ENCODE data around the gene SSBP3.

SSBP3 gene

DNA sequence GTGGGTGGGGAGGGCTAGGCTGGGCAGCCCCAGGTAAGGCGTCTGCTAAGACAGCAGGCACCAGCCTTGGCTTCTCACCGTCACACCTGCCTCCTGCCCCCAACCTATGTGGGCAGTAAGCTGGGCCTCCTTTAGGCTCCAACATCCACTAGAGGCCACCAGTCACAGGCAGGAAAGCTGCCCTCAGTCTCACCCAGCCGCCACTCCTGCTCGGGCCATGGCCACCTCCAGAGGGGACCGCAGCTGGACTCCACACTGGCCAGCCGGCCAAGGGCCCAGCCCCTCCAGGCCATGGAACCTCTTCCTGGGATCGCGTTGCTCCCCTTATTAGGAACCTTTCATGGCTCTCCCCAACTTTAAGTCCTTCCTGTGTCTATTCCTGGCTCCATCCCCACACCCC is 131.7 kb downstream of the SSBP3 start:
- no peak overlapping the region for H3K4me3 ChIP-seq (ENCODE audit: low read length in 2 of 2)
- H3K9ac ChIP-seq (ENCODE audit: low read depth in 1 of 2, low read length in 2 of 2): peak overlapping the region; percentile 24 to 37
- peak overlapping the region; percentile 75 to 77 for H3K27ac ChIP-seq (ENCODE audit: low read depth in 2 of 2, low read length in 2 of 2)
- peaks cover 48 to 50% of the 10 kb centered on the region in 2 donors for H3K4me1 ChIP-seq (ENCODE audit: control insufficient read depth in 2 of 2, insufficient read depth in 2 of 2, low read length in 2 of 2)
- no peaks in the 10 kb centered on the region for H3K27me3 ChIP-seq (ENCODE audit: control insufficient read depth in 2 of 2, insufficient read depth in 2 of 2, low read length in 2 of 2)
- H3K36me3 ChIP-seq (ENCODE audit: control insufficient read depth in 2 of 2, insufficient read depth in 2 of 2, low read length in 2 of 2): peaks cover 0 to 4% of the 10 kb centered on the region in 2 donors
- no peaks in the 10 kb centered on the region for H3K9me3 ChIP-seq (ENCODE audit: control insufficient read depth in 2 of 2, low read length in 2 of 2)

DNA sequence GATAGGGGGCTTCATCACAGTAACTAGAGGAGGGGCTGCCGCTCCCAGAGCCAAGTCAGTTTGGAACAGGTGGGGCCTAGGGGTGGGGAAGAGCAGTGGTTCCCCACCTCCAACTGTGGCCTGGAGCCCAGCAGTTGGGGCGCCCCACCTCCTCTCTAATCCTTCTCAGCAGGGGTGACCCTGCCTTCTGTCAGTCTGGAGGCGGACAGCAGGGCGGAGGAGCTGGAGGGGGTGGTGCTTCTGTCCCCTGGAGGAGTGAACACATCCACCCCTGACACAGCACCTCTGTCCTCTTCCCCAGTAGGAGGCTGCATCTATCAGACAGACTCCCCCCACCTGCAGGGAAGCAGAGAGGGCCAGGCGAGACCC is 132.4 kb downstream of the SSBP3 start:
- no peak overlapping the region for H3K4me3 ChIP-seq (ENCODE audit: low read length in 2 of 2)
- H3K36me3 ChIP-seq (ENCODE audit: control insufficient read depth in 2 of 2, insufficient read depth in 2 of 2, low read length in 2 of 2): peaks cover 0 to 4% of the 10 kb centered on the region in 2 donors
- peak overlapping the region in 1 of 2 donors; percentile 3 for H3K9ac ChIP-seq (ENCODE audit: low read depth in 1 of 2, low read length in 2 of 2)
- H3K27ac ChIP-seq (ENCODE audit: low read depth in 2 of 2, low read length in 2 of 2): peak overlapping the region; percentile 70 to 75
- peaks cover 46 to 52% of the 10 kb centered on the region in 2 donors for H3K4me1 ChIP-seq (ENCODE audit: control insufficient read depth in 2 of 2, insufficient read depth in 2 of 2, low read length in 2 of 2)
- H3K9me3 ChIP-seq (ENCODE audit: control insufficient read depth in 2 of 2, low read length in 2 of 2): no peaks in the 10 kb centered on the region
- no peaks in the 10 kb centered on the region for H3K27me3 ChIP-seq (ENCODE audit: control insufficient read depth in 2 of 2, insufficient read depth in 2 of 2, low read length in 2 of 2)

- H3K9me3 ChIP-seq (ENCODE audit: control insufficient read depth in 2 of 2, low read length in 2 of 2): no peaks in the 10 kb centered on the region
- H3K27me3 ChIP-seq (ENCODE audit: control insufficient read depth in 2 of 2, insufficient read depth in 2 of 2, low read length in 2 of 2): no peaks in the 10 kb centered on the region
- H3K36me3 ChIP-seq (ENCODE audit: control insufficient read depth in 2 of 2, insufficient read depth in 2 of 2, low read length in 2 of 2): peaks cover 0 to 4% of the 10 kb centered on the region in 2 donors
- H3K4me3 ChIP-seq (ENCODE audit: low read length in 2 of 2): peak overlapping the region in 1 of 2 donors; percentile 9
- H3K4me1 ChIP-seq (ENCODE audit: control insufficient read depth in 2 of 2, insufficient read depth in 2 of 2, low read length in 2 of 2): peaks cover 41 to 49% of the 10 kb centered on the region in 2 donors
- H3K9ac ChIP-seq (ENCODE audit: low read depth in 1 of 2, low read length in 2 of 2): peak overlapping the region in 1 of 2 donors; percentile 3
- H3K27ac ChIP-seq (ENCODE audit: low read depth in 2 of 2, low read length in 2 of 2): peak overlapping the region; percentile 70 to 75
Observed at GRCh38 chr1:54273092-54273794, 133.0 kb downstream of the SSBP3 start.

GRCh38 chr1:54272772-54273091 is 133.5 kb downstream of the SSBP3 start:
- Histone ChIP-seq H3K9ac (ENCODE audit: low read depth in 1 of 2, low read length in 2 of 2) (no peak overlapping the region), H3K27me3 (ENCODE audit: control insufficient read depth in 2 of 2, insufficient read depth in 2 of 2, low read length in 2 of 2) (no peaks in the 10 kb centered on the region), H3K9me3 (ENCODE audit: control insufficient read depth in 2 of 2, low read length in 2 of 2) (no peaks in the 10 kb centered on the region), H3K36me3 (ENCODE audit: control insufficient read depth in 2 of 2, insufficient read depth in 2 of 2, low read length in 2 of 2) (peaks cover 0 to 4% of the 10 kb centered on the region in 2 donors), H3K4me3 (ENCODE audit: low read length in 2 of 2) (no peak overlapping the region), H3K4me1 (ENCODE audit: control insufficient read depth in 2 of 2, insufficient read depth in 2 of 2, low read length in 2 of 2) (peaks cover 35 to 44% of the 10 kb centered on the region in 2 donors), H3K27ac (ENCODE audit: low read depth in 2 of 2, low read length in 2 of 2) (peak overlapping the region in 1 of 2 donors; percentile 70)

- Histone ChIP-seq H3K9ac (ENCODE audit: low read depth in 1 of 2, low read length in 2 of 2) (peak overlapping the region in 1 of 2 donors; percentile 8), H3K27me3 (ENCODE audit: control insufficient read depth in 2 of 2, insufficient read depth in 2 of 2, low read length in 2 of 2) (no peaks in the 10 kb centered on the region), H3K27ac (ENCODE audit: low read depth in 2 of 2, low read length in 2 of 2) (no peak overlapping the region), H3K4me1 (ENCODE audit: control insufficient read depth in 2 of 2, insufficient read depth in 2 of 2, low read length in 2 of 2) (peaks cover 29 to 43% of the 10 kb centered on the region in 2 donors), H3K36me3 (ENCODE audit: control insufficient read depth in 2 of 2, insufficient read depth in 2 of 2, low read length in 2 of 2) (peaks cover 0 to 4% of the 10 kb centered on the region in 2 donors), H3K9me3 (ENCODE audit: control insufficient read depth in 2 of 2, low read length in 2 of 2) (no peaks in the 10 kb centered on the region), H3K4me3 (ENCODE audit: low read length in 2 of 2) (no peak overlapping the region)
Observed at GRCh38 chr1:54272134-54272533, 134.1 kb downstream of the SSBP3 start.

DNA sequence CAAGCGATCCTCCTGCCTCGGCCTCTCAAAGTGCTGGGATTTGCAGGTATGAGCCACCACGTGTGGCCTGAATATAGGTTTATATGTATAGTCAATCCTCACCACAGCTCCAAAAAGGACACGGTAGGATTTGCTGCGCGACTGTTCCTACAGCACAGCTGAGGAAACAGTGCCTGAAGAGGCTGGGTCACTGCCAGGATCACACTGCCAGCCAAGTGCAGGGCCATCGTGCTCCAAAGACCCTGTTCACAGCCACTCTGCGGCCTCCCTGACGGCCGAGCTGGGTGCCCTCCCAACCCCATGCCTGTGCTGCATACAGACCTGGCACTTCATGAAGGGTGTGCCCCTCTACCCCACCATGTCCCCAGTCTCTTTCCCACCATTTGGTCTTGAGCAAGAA is 134.9 kb downstream of the SSBP3 start:
- Histone ChIP-seq H3K36me3 (ENCODE audit: control insufficient read depth in 2 of 2, insufficient read depth in 2 of 2, low read length in 2 of 2) (peaks cover 0 to 4% of the 10 kb centered on the region in 2 donors), H3K27me3 (ENCODE audit: control insufficient read depth in 2 of 2, insufficient read depth in 2 of 2, low read length in 2 of 2) (no peaks in the 10 kb centered on the region), H3K4me1 (ENCODE audit: control insufficient read depth in 2 of 2, insufficient read depth in 2 of 2, low read length in 2 of 2) (peaks cover 22 to 41% of the 10 kb centered on the region in 2 donors), H3K27ac (ENCODE audit: low read depth in 2 of 2, low read length in 2 of 2) (no peak overlapping the region), H3K9ac (ENCODE audit: low read depth in 1 of 2, low read length in 2 of 2) (no peak overlapping the region), H3K4me3 (ENCODE audit: low read length in 2 of 2) (no peak overlapping the region), H3K9me3 (ENCODE audit: control insufficient read depth in 2 of 2, low read length in 2 of 2) (no peaks in the 10 kb centered on the region)

DNA sequence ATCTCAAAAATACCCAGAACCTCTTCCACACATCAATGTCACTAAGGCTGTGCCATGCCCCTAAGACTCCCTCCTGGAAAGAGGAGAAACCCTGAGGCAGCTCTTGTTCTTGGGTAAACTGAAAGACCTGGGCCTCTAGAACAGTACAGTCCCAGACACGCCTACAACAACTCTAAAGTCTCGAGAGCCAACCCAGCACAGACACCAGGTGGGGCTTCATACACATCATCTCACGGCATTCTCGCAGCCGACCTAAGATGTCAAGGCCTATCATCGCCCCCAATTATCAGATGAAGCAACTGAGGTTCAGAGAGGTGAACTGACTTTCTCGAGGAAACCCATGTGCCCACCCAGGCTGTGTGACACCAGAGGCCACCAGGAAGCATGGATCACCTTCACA is 135.7 kb downstream of the SSBP3 start:
- no peak overlapping the region for H3K4me3 ChIP-seq (ENCODE audit: low read length in 2 of 2)
- H3K27ac ChIP-seq (ENCODE audit: low read depth in 2 of 2, low read length in 2 of 2): no peak overlapping the region
- H3K36me3 ChIP-seq (ENCODE audit: control insufficient read depth in 2 of 2, insufficient read depth in 2 of 2, low read length in 2 of 2): peaks cover 0 to 5% of the 10 kb centered on the region in 2 donors
- no peak overlapping the region for H3K9ac ChIP-seq (ENCODE audit: low read depth in 1 of 2, low read length in 2 of 2)
- no peaks in the 10 kb centered on the region for H3K27me3 ChIP-seq (ENCODE audit: control insufficient read depth in 2 of 2, insufficient read depth in 2 of 2, low read length in 2 of 2)
- H3K4me1 ChIP-seq (ENCODE audit: control insufficient read depth in 2 of 2, insufficient read depth in 2 of 2, low read length in 2 of 2): peaks cover 25 to 44% of the 10 kb centered on the region in 2 donors
- H3K9me3 ChIP-seq (ENCODE audit: control insufficient read depth in 2 of 2, low read length in 2 of 2): no peaks in the 10 kb centered on the region

DNA sequence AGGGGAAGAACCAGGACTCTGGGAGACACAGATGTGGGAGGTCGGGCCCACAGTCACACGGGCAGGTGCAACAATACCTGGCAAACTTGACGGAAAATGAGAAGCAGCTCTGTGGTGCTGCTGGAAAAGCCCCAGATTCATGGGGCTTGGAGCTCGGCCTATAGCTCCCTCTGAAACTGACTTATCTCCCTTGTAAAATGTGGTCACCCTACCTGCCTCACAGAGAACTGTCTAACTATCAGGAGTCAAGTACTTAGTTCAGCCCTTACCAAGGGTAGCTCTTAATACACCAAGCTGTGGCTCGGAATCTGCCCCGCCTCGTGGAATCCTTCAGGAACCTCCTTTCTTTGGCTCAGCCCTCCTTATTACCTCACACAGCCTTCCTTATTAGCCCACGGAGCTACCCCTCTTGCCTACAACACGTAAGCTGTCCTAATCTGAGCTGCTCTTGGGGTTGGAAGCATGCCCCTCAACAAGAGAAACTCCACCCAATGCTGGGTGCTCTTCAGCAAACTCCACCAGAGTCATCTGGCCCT is 137.4 kb downstream of the SSBP3 start:
- H3K27ac ChIP-seq (ENCODE audit: low read depth in 2 of 2, low read length in 2 of 2): peak overlapping the region in 1 of 2 donors; percentile 30

DNA sequence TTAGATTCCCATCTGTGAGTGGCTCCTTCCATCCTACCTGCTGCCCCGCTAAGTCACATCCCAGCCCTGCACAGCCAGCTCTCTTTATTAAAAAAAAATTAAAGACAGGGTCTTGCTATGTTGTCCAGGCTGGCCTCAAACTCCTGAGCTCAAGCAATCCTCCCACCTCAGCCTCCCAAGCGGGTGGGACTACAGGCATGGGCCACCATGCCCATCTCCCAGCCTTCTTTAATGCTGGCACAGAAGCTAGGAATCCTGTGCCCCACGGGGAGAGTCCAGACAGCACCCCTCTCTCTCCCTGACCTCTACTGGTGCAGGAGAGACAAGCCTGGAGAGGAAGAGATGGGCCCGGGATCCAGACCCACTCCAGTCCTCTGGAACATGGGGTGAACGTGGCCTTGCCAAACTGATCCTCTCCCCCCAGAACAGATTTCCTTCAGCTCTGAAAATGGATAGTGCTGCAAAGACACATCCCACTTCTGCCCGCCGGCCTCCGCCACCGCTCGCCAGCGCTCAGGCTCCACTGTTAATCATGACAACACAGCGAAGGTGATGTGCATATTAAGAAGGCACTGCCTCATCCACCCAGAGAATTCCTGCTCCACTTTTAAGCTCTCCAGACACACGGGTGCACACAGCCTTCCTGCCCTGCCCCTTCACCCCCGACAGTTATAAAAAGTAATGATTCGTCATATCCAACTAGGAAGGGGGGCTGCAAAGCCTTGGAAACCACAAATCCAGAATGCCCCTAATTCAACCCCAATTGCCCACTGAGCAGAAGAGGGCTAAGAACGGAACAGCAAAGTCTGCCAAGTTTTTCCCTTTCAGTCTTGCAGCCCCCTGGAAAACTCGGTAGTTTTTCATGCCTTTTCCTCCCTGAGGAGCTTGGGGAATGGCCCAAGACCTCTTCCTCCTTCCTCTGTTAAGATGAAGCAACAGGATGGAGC is 138.1 kb downstream of the SSBP3 start:
- no peak overlapping the region for H3K4me3 ChIP-seq (ENCODE audit: low read length in 2 of 2)
- H3K27me3 ChIP-seq (ENCODE audit: control insufficient read depth in 2 of 2, insufficient read depth in 2 of 2, low read length in 2 of 2): no peaks in the 10 kb centered on the region
- peaks cover 0 to 6% of the 10 kb centered on the region in 2 donors for H3K36me3 ChIP-seq (ENCODE audit: control insufficient read depth in 2 of 2, insufficient read depth in 2 of 2, low read length in 2 of 2)
- H3K9me3 ChIP-seq (ENCODE audit: control insufficient read depth in 2 of 2, low read length in 2 of 2): no peaks in the 10 kb centered on the region
- peaks cover 8 to 32% of the 10 kb centered on the region in 2 donors for H3K4me1 ChIP-seq (ENCODE audit: control insufficient read depth in 2 of 2, insufficient read depth in 2 of 2, low read length in 2 of 2)
- H3K9ac ChIP-seq (ENCODE audit: low read depth in 1 of 2, low read length in 2 of 2): no peak overlapping the region
- no peak overlapping the region for H3K27ac ChIP-seq (ENCODE audit: low read depth in 2 of 2, low read length in 2 of 2)

More for the DNA sequence above, 137.4 kb downstream of the SSBP3 start:
- Histone ChIP-seq H3K27me3 (ENCODE audit: control insufficient read depth in 2 of 2, insufficient read depth in 2 of 2, low read length in 2 of 2) (no peaks in the 10 kb centered on the region), H3K4me1 (ENCODE audit: control insufficient read depth in 2 of 2, insufficient read depth in 2 of 2, low read length in 2 of 2) (peaks cover 9 to 37% of the 10 kb centered on the region in 2 donors), H3K9ac (ENCODE audit: low read depth in 1 of 2, low read length in 2 of 2) (no peak overlapping the region), H3K4me3 (ENCODE audit: low read length in 2 of 2) (no peak overlapping the region), H3K36me3 (ENCODE audit: control insufficient read depth in 2 of 2, insufficient read depth in 2 of 2, low read length in 2 of 2) (peaks cover 0 to 6% of the 10 kb centered on the region in 2 donors), H3K9me3 (ENCODE audit: control insufficient read depth in 2 of 2, low read length in 2 of 2) (no peaks in the 10 kb centered on the region)

GRCh38 chr1:54266908-54267307 is 139.3 kb downstream of the SSBP3 start:
- no peak overlapping the region for H3K27ac ChIP-seq (ENCODE audit: low read depth in 2 of 2, low read length in 2 of 2)
- H3K9me3 ChIP-seq (ENCODE audit: control insufficient read depth in 2 of 2, low read length in 2 of 2): no peaks in the 10 kb centered on the region
- no peak overlapping the region for H3K4me3 ChIP-seq (ENCODE audit: low read length in 2 of 2)
- H3K9ac ChIP-seq (ENCODE audit: low read depth in 1 of 2, low read length in 2 of 2): no peak overlapping the region
- peaks cover 0 to 6% of the 10 kb centered on the region in 2 donors for H3K36me3 ChIP-seq (ENCODE audit: control insufficient read depth in 2 of 2, insufficient read depth in 2 of 2, low read length in 2 of 2)
- H3K4me1 ChIP-seq (ENCODE audit: control insufficient read depth in 2 of 2, insufficient read depth in 2 of 2, low read length in 2 of 2): peaks cover 6 to 32% of the 10 kb centered on the region in 2 donors
- no peaks in the 10 kb centered on the region for H3K27me3 ChIP-seq (ENCODE audit: control insufficient read depth in 2 of 2, insufficient read depth in 2 of 2, low read length in 2 of 2)
